ENCODE data around the gene XIRP1.

The XIRP1 gene

GRCh38 chr3:39144095-39144747 lies 48.2 kb downstream of the XIRP1 start:
- no peak for DNase-seq

GRCh38 chr3:39143051-39143885 lies 49.1 kb downstream of the XIRP1 start:
- no peak for DNase-seq

DNA sequence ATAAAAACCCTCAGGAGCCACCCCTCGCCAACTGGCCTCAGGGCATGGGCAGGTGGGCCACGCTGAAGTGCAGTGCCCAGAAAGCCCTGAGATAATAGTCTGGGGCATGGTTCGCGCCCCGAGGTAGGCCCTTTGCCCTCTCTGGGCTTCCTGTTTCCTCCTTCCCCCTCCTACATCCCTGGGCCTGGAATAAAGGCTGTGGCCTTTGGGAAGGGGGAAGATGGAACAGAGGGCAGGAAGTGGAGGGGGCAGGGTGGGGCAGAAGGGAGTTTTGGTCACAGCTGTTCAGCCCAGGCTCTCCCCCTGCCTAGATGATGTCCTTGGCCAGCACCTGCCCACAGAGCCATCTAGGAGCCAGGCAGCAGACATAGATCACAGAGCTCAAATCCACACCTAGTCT lies 50.3 kb downstream of the XIRP1 start:
- DNase-seq = no peak

- no peak for DNase-seq
Measured at GRCh38 chr3:39141171-39141995, 51.0 kb downstream of the XIRP1 start.

- no peak for DNase-seq
Measured at GRCh38 chr3:39140341-39140971, 51.9 kb downstream of the XIRP1 start.

DNA sequence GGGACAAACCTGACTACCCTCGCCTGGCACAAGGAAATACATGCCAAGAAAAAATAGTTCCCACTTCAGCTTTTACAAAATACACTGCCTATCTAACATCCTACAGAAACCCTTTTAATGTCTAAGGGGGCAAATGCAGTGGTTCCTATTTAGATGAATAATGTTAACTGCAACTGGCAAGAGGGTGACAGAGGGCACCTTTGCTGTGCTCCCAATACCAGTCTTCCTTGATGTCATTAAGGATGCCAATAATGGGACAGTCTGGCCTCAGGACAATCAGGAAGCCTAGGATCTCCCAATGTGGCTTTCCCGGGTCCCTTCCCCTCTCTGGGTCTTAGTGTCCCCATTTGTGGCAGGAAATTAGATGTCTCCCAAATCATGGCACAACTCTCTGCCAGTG lies 53.0 kb downstream of the XIRP1 start:
- no peak for DNase-seq

DNA sequence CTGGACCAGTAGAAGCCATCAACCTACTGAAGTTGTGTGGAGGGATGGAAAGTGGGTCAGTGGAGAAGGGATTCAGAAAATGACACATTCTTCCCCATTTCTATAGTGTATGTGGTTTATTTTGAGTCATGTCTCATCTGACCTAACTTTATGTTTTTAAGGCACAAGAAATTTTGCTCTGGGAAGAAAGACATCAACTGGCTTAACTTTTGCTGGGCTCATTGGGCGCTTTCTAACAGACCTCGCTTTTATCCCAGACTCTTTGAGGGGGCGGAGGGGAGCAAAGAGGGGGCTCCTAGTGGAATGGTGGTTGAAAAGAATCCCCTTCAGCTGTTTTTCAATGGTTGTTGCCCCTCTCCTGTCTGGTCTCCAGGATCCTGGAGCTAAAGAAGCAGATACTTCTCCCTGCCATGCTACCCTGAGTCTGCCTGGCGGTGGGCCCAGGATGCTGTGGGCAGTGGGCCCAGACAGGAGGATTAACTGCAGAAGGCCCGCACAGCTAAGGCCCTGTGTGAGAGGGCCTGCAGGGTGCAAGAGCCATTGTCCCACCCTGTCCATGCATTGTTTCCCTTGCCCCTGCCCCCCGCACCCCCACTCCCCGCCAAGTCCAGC lies 53.5 kb downstream of the XIRP1 start:
- DNase-seq = peak in 51 of 58 donors; percentile 6 to 82 (median 56)

- DNase-seq = no peak
Measured at GRCh38 chr3:39137991-39138803, 54.2 kb downstream of the XIRP1 start.

DNA sequence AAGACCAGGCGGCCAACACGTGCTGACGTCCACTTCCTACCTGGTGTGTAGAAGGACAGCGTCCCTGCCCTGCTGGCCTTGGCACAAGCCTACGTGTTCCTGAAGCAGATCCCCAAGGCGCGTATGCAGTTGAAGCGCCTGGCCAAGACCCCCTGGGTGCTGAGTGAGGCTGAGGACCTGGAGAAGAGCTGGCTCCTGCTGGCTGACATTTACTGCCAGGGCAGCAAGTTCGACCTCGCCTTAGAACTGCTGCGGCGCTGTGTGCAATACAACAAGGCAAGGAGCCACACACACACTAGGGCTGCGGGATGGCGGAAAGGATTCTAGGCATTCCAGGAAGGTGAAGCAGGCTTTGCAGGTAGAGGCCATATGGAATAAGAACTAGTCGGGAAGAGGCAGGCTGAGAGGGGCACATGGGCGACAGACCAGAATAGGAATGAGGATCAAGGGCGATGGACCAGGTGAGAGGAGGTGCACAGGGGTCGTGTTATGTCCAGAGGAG lies 54.9 kb downstream of the XIRP1 start:
- DNase-seq = no peak

GRCh38 chr3:39136533-39137434 lies 55.6 kb downstream of the XIRP1 start:
- DNase-seq = no peak

- no peak for DNase-seq
Measured at GRCh38 chr3:39135170-39135805, 57.1 kb downstream of the XIRP1 start.

DNA sequence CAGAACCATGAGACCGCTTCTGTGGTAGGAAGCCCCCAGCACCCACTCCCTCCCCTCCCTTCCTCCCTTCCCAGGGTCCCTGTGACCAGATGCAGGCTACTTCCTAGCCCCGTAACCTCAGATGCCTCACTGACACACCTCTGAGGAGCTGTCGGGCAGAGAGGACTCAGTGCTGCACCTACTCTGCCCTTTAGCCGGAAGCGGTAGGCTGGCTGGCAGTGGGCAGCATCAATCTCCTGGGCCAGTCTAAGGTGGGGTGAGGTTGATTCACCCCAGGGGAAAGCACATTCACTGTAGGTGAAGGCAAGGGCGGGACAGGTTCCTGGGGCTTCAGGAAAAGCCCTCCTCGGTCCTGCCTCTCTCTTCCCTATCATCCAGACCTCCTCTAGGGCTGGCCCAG lies 58.1 kb downstream of the XIRP1 start:
- no peak for DNase-seq

GRCh38 chr3:39133822-39134221 lies 58.6 kb downstream of the XIRP1 start:
- DNase-seq = no peak

Measured in anterior cingulate cortex (tissue), 58 donors.